ENCODE data around the gene ARFGEF2. TPM values are rescaled to one million over a fixed set of nuclear protein-coding genes. Genes with fewer than 3 reads are reported as not detected.
"Not testable (repeated sequence)": the region's sequence is repeated elsewhere in the genome, so short reads cannot be mapped to it uniquely, and the experiment has no call there.

ARFGEF2 gene
- total RNA-seq, 1 donor from 2014 or later, result 24.7 TPM

GRCh38 chr20:49054056-49054643 is 132.6 kb downstream of the ARFGEF2 start:
- H3K27me3 Mint-ChIP-seq (ENCODE audit: low read depth), result no peaks in the 10 kb centered on the region
- peak overlapping the region; percentile 39 for H3K27ac Mint-ChIP-seq
- H3K4me1 Mint-ChIP-seq, result peaks cover 12% of the 10 kb centered on the region
- no peaks in the 10 kb centered on the region for H3K9me3 Mint-ChIP-seq
- H3K36me3 Mint-ChIP-seq, result peaks cover 16% of the 10 kb centered on the region
- DNase-seq (ENCODE audit: low spot score in 2 of 2, unreplicated experiment in 2 of 2), result no peak
- TF ChIP-seq CTCF (IDR thresholded peaks at IDR 0.05; ENCODE audit: unreplicated experiment), result no peak
- no peak overlapping the region for H3K4me3 Mint-ChIP-seq

DNA sequence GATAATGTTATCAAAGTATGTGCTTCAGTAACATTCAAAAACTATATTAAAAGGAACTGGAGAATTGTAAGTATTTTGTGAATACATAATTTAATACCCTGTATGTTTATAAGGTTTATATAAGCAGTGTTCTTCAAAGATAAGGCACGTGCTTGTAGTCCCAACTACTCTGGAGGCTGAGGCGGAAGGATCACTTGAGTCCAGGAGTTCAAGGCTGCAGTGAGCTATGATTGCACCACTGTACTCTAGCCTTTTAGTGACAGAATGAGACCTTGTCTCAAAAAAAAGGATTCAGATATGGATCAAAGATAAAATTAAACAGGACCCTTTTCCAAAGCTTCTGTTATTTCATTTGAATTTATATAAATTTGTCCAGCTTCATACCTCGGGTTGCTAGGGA is 141.8 kb downstream of the ARFGEF2 start:
- DNase-seq (ENCODE audit: low spot score in 2 of 2, unreplicated experiment in 2 of 2), result no peak
- Mint-ChIP-seq H3K4me1 (no peaks in the 10 kb centered on the region), H3K36me3 (peaks cover 32% of the 10 kb centered on the region), H3K27ac (no peak overlapping the region), H3K27me3 (ENCODE audit: low read depth) (no peaks in the 10 kb centered on the region), H3K9me3 (peaks cover 3% of the 10 kb centered on the region), H3K4me3 (no peak overlapping the region)
- no peak for TF ChIP-seq CTCF (IDR thresholded peaks at IDR 0.05; ENCODE audit: unreplicated experiment)

DNA sequence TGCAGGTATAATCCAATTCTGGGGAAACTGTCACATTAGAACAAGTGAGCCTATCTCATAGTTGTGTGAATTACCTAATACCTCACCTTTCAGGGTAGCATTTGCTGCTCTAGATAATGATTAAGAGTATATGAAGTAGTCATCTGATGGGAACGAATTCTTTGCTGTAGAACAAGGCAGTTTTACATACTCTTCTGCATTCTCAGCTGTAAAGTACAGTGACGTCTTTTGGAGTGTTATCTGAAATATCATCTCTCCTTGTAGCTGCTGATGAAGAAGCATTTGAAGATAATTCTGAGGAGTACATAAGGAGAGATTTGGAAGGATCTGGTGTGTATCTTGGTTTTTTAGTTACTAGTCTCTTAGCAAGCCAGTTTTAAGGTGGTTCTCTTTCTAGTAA is 153.0 kb downstream of the ARFGEF2 start:
- H3K27ac Mint-ChIP-seq, result no peak overlapping the region
- no peaks in the 10 kb centered on the region for H3K4me1 Mint-ChIP-seq
- H3K27me3 Mint-ChIP-seq (ENCODE audit: low read depth), result no peaks in the 10 kb centered on the region
- no peak for TF ChIP-seq CTCF (IDR thresholded peaks at IDR 0.05; ENCODE audit: unreplicated experiment)
- no peak for DNase-seq (ENCODE audit: low spot score in 2 of 2, unreplicated experiment in 2 of 2)
- no peak overlapping the region for H3K4me3 Mint-ChIP-seq
- H3K36me3 Mint-ChIP-seq, result peaks cover 31% of the 10 kb centered on the region
- no peaks in the 10 kb centered on the region for H3K9me3 Mint-ChIP-seq

DNA sequence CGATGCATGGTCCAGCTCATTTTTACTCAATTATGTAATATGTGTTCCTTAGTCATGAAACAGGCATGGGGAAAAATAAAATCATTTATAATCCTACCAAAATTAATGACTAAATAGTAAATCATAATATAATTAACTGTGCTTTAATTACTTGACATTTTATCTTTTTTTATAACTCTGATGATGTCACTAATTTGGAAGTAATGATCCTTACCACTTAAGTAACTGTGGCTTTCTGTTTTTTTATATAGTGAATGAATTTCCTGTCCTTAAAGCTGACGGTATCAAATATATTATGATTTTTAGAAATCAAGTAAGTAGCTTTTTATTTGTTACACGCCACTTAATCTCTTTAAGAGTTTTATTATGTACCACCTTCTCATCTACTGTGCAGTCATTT is 156.8 kb downstream of the ARFGEF2 start:
- Mint-ChIP-seq H3K9me3 (no peaks in the 10 kb centered on the region), H3K27me3 (ENCODE audit: low read depth) (no peaks in the 10 kb centered on the region), H3K36me3 (peaks cover 31% of the 10 kb centered on the region), H3K4me1 (no peaks in the 10 kb centered on the region), H3K27ac (no peak overlapping the region), H3K4me3 (no peak overlapping the region)
- DNase-seq (ENCODE audit: low spot score in 2 of 2, unreplicated experiment in 2 of 2), result no peak
- TF ChIP-seq CTCF (IDR thresholded peaks at IDR 0.05; ENCODE audit: unreplicated experiment), result no peak

DNA sequence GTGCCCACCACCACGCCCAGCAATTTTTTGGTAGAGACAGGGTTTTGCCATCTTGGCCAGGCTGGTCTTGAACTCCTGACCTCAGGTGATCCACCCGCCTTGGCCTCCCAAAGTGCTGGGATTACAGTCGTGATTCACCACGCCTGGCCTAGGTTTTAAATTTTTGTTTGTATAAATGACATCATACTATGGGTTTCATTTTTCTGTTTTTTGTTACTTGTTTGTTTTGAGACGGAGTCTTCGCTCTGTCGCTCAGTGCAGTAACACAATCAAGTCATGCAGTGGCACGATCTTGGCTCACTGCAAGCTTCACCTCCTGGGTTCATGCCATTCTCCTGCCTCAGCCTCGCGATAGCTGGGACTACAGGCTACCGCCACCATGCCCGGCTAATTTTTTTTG is 160.8 kb downstream of the ARFGEF2 start:
- H3K36me3 Mint-ChIP-seq, result peaks cover 46% of the 10 kb centered on the region
- not testable (repeated sequence) for DNase-seq (ENCODE audit: low spot score in 2 of 2, unreplicated experiment in 2 of 2); H3K27me3 Mint-ChIP-seq (ENCODE audit: low read depth); H3K27ac Mint-ChIP-seq; H3K9me3 Mint-ChIP-seq; H3K4me3 Mint-ChIP-seq; H3K4me1 Mint-ChIP-seq

Other genes with a start within 250 kb of the ARFGEF2 start
- gene PREX1, start 93.7 kb upstream of the ARFGEF2 start, total RNA-seq, result 7.9 to 8.6 TPM (median 8.3 TPM) in 3 replicates
- gene CSE1L, start 124.6 kb downstream of the ARFGEF2 start, total RNA-seq, result 75.1 to 79.6 TPM (median 78.7 TPM) in 3 replicates

Measured in mesothelial cell of epicardium (in vitro differentiated cells).